ENCODE data around the gene WDR37.
"Not testable (repeated sequence)": the region's sequence is repeated elsewhere in the genome, so short reads cannot be mapped to it uniquely, and the experiment has no call there.

The WDR37 gene

GRCh38 chr10:1056326-1057105 lies at the start of gene WDR37:
TSS of gene WDR37 (plus strand) at chr10:1056385. CDS start at chr10:1072156, 15,771 bp downstream.
- in situ Hi-C loops (cut with HindIII; ENCODE audit: low sequenced_read_pairs): no loop called here

GRCh38 chr10:1006573-1006972 lies 49.6 kb upstream of the WDR37 start:
- in situ Hi-C loops (cut with HindIII; ENCODE audit: low sequenced_read_pairs): no loop called here

- in situ Hi-C loops (cut with HindIII; ENCODE audit: low sequenced_read_pairs): no loop called here
These were observed 48.6 kb upstream of the WDR37 start for GRCh38 chr10:1007583-1007982.

- in situ Hi-C loops (cut with HindIII; ENCODE audit: low sequenced_read_pairs): no loop called here
These were observed 47.1 kb upstream of the WDR37 start for GRCh38 chr10:1009071-1009494.

GRCh38 chr10:1009947-1010346 lies 46.2 kb upstream of the WDR37 start:
- in situ Hi-C loops (cut with HindIII; ENCODE audit: low sequenced_read_pairs): not testable (repeated sequence)

GRCh38 chr10:1010703-1011102 lies 45.5 kb upstream of the WDR37 start:
- in situ Hi-C loops (cut with HindIII; ENCODE audit: low sequenced_read_pairs): no loop called here

GRCh38 chr10:1011696-1012095 lies 44.5 kb upstream of the WDR37 start:
- in situ Hi-C loops (cut with HindIII; ENCODE audit: low sequenced_read_pairs): no loop called here

GRCh38 chr10:1015688-1016087 lies 40.5 kb upstream of the WDR37 start:
- in situ Hi-C loops (cut with HindIII; ENCODE audit: low sequenced_read_pairs): no loop called here

GRCh38 chr10:1019362-1019761 lies 36.8 kb upstream of the WDR37 start:
- in situ Hi-C loops (cut with HindIII; ENCODE audit: low sequenced_read_pairs): no loop called here

- in situ Hi-C loops (cut with HindIII; ENCODE audit: low sequenced_read_pairs): no loop called here
These were observed 35.7 kb upstream of the WDR37 start for GRCh38 chr10:1020460-1020859.

GRCh38 chr10:1020958-1021357 lies 35.2 kb upstream of the WDR37 start:
- in situ Hi-C loops (cut with HindIII; ENCODE audit: low sequenced_read_pairs): no loop called here

- in situ Hi-C loops (cut with HindIII; ENCODE audit: low sequenced_read_pairs): no loop called here
These were observed 33.8 kb upstream of the WDR37 start for GRCh38 chr10:1022413-1022812.

GRCh38 chr10:1024103-1024502 lies 32.1 kb upstream of the WDR37 start:
- in situ Hi-C loops (cut with HindIII; ENCODE audit: low sequenced_read_pairs): no loop called here

- in situ Hi-C loops (cut with HindIII; ENCODE audit: low sequenced_read_pairs): no loop called here
These were observed 30.5 kb upstream of the WDR37 start, which contains the start of gene IDI2 for GRCh38 chr10:1025683-1026082. TSS of gene IDI2 (minus strand) at chr10:1025859. CDS start at chr10:1024723, 1,136 bp downstream.

- in situ Hi-C loops (cut with HindIII; ENCODE audit: low sequenced_read_pairs): no loop called here
These were observed 29.6 kb upstream of the WDR37 start for GRCh38 chr10:1026578-1026977.

GRCh38 chr10:1029838-1030237 lies 26.3 kb upstream of the WDR37 start:
- in situ Hi-C loops (cut with HindIII; ENCODE audit: low sequenced_read_pairs): no loop called here

- in situ Hi-C loops (cut with HindIII; ENCODE audit: low sequenced_read_pairs): no loop called here
These were observed 22.6 kb upstream of the WDR37 start for GRCh38 chr10:1033601-1034000.

- in situ Hi-C loops (cut with HindIII; ENCODE audit: low sequenced_read_pairs): no loop called here
These were observed 21.4 kb upstream of the WDR37 start for GRCh38 chr10:1034758-1035157.

- in situ Hi-C loops (cut with HindIII; ENCODE audit: low sequenced_read_pairs): no loop called here
These were observed 21.0 kb upstream of the WDR37 start for GRCh38 chr10:1035201-1035600.

- in situ Hi-C loops (cut with HindIII; ENCODE audit: low sequenced_read_pairs): no loop called here
These were observed 19.8 kb upstream of the WDR37 start for GRCh38 chr10:1036341-1036791.

GRCh38 chr10:1037098-1037497 lies 19.1 kb upstream of the WDR37 start:
- in situ Hi-C loops (cut with HindIII; ENCODE audit: low sequenced_read_pairs): no loop called here

- in situ Hi-C loops (cut with HindIII; ENCODE audit: low sequenced_read_pairs): not testable (repeated sequence)
These were observed 17.4 kb upstream of the WDR37 start for GRCh38 chr10:1038769-1039168.

GRCh38 chr10:1040133-1040532 lies 16.1 kb upstream of the WDR37 start:
- in situ Hi-C loops (cut with HindIII; ENCODE audit: low sequenced_read_pairs): loop anchor here (10.0 kb wide), 1 partner anchor 55 kb away; the partner anchor contains the start of gene GTPBP4
